GM21723 (cell line): Measurements from ENCODE around the gene LIN7B.

Experiments
- ATAC-seq: cut with Tn5 transposase; IDR thresholded peaks from one replicate; pipeline ENCODE4 v1.9.1; 2021; ENCODE audit warnings: mild to moderate bottlenecking, moderate library complexity; ENCODE audit not compliant: unreplicated experiment

The LIN7B gene

DNA sequence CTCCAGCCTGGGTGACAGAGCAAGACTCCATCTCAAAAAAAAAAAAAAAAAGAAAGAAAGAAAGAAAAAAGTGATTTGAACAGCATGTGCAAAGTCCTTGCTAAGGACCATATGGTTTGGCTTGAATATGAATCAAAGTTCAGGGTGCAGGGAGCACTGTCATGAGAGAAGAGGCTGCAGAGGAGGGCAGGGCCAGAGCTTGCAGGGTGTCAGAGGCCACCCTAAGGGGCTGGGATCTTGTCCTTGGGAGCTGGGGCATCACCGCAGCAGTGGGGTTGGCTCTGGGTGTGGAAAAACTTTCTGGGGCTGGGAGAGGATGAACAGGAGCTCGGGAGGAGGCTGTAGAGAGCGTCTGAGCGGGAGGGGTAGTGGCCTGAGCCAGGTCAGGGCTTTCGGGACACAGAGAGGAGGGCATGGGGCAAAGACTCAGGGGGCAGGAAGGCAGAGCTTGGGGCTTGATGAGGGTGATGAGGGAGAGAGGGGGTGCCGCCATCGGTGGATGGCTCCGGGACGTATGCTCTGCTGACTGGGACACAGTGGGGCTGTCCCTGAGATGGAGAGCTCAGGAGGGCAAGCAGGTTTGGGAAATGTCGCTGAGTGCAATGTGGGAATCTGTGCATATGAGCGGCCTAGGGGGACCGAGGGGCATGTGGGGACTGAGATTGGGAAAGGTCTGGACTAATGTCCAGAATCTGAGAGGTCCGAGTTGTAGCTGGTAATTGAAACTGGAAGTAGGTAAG is 46.5 kb downstream of the LIN7B start:
- ATAC-seq: no peak

- no peak for ATAC-seq
These were observed 47.8 kb downstream of the LIN7B start for GRCh38 chr19:49161987-49162386.

GRCh38 chr19:49165111-49165750 is 51.1 kb downstream of the LIN7B start:
- ATAC-seq: no peak

- no peak for ATAC-seq
These were observed 51.7 kb downstream of the LIN7B start for GRCh38 chr19:49165865-49166301.

DNA sequence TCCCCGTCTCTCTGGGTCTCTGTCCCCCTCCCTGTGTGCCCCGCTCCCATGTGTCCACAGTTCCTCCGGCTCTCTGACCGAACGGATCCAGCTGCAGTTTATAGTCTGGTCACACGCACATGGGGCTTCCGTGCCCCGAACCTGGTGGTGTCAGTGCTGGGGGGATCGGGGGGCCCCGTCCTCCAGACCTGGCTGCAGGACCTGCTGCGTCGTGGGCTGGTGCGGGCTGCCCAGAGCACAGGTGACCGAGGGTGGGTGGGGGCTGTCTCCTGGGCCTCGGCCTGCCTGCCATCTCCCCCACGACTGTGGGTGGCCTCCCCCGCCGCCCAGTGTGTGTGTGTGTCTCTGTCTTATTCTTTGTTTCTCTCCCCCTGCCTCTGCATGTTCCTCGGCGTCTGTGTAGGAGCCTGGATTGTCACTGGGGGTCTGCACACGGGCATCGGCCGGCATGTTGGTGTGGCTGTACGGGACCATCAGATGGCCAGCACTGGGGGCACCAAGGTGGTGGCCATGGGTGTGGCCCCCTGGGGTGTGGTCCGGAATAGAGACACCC is 53.8 kb downstream of the LIN7B start:
- no peak for ATAC-seq
